Measurements from ENCODE around the gene SEC24C. TPM values are rescaled to one million over a fixed set of nuclear protein-coding genes. Genes with fewer than 3 reads are reported as not detected.

Gene SEC24C
- total RNA-seq, 6 experiments from 2014 or later: 90.8 to 108 (median 97.7) TPM

DNA sequence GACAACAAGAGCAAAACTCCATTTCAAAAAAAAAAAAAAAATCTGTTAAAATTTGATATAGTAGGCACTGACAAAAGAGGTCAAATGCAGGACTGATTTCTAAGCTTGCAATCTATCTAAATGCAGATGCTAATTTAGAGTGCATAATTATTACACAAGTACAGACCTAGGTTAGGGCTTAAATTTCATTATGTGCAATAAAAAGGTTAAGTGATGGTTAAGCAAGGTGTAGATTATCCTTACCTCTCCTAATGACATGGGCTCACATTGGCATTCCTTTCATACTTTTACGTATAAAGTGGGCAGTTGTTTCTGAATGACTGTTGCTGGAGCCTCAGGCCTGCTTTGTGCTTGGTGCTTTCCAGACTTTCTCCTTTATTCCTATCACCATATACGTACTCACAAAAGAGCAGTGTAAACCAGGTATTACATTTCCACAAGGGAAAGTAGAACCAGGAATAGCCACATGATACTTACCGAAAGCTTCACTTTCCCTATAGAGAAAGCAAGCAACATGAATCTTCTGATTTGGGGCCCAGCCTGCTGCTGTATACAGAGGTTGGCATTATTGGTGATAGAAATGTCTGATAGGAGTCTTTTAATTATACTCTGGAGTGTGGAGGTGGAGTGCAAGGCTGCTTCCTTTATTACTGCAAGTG lies 35.5 kb downstream of the SEC24C start:
- H3K27ac Mint-ChIP-seq: no peak overlapping the region
- H3K27me3 Mint-ChIP-seq (ENCODE audit: insufficient read depth): peaks cover 4% of the 10 kb centered on the region
- no peaks in the 10 kb centered on the region for H3K9me3 Mint-ChIP-seq
- peak overlapping the region; percentile 96 for H3K4me3 Mint-ChIP-seq
- H3K36me3 Mint-ChIP-seq (ENCODE audit: low read depth): peaks cover 12% of the 10 kb centered on the region
- peaks cover 43% of the 10 kb centered on the region for H3K4me1 Mint-ChIP-seq (ENCODE audit: low read depth)
- DNase-seq: no peak
- TF ChIP-seq, protein P1, sequence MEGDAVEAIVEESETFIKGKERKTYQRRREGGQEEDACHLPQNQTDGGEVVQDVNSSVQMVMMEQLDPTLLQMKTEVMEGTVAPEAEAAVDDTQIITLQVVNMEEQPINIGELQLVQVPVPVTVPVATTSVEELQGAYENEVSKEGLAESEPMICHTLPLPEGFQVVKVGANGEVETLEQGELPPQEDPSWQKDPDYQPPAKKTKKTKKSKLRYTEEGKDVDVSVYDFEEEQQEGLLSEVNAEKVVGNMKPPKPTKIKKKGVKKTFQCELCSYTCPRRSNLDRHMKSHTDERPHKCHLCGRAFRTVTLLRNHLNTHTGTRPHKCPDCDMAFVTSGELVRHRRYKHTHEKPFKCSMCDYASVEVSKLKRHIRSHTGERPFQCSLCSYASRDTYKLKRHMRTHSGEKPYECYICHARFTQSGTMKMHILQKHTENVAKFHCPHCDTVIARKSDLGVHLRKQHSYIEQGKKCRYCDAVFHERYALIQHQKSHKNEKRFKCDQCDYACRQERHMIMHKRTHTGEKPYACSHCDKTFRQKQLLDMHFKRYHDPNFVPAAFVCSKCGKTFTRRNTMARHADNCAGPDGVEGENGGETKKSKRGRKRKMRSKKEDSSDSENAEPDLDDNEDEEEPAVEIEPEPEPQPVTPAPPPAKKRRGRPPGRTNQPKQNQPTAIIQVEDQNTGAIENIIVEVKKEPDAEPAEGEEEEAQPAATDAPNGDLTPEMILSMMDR (IDR thresholded peaks at IDR 0.05): no peak

DNA sequence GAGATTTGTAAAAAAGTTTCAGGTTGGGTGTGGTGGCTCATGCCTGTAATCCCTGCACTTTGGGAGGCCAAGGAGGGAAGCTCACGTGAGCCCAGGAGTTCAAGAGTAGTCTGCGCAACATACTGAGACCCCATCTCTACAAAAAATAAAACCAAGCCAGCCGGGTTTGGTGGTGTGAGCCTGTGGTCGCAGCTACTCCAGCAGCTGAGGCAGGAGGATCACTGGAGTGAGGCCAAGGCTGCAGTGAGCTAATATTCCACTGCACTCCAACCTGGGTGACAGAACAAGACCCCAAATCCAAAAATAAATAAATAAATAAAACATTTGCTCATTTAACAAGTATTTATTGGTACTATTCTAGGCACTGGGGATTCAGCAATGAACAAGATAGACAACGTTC lies 36.1 kb downstream of the SEC24C start:
- peaks cover 11% of the 10 kb centered on the region for H3K36me3 Mint-ChIP-seq (ENCODE audit: low read depth)
- H3K27ac Mint-ChIP-seq: peak overlapping the region; percentile 94
- no peak for DNase-seq
- no peaks in the 10 kb centered on the region for H3K9me3 Mint-ChIP-seq
- H3K4me3 Mint-ChIP-seq: peak overlapping the region; percentile 96
- H3K27me3 Mint-ChIP-seq (ENCODE audit: insufficient read depth): peaks cover 4% of the 10 kb centered on the region; the same call in 1 of the 2 replicates
- peaks cover 41% of the 10 kb centered on the region for H3K4me1 Mint-ChIP-seq (ENCODE audit: low read depth)
- TF ChIP-seq, protein P1 (IDR thresholded peaks at IDR 0.05): no peak

DNA sequence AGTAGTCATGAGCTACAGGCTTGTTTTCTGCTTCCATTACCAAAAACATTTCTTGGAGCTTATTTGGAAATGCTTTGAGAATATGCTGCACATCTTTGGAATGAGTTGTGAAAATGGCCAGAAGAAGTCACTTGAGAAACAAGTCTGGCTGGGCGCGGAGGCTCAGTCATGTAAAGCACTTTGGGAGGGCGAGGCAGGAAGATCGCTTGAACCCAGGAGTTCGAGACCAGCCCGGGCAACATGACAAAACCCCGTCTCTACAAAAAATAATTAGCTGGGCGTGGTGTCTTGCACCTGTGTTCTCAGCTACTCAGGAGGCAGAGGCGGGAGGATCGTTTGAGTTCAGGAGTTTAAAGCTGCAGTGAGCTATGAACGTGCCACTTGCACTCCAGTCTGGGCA lies 36.8 kb downstream of the SEC24C start:
- Mint-ChIP-seq H3K36me3 (ENCODE audit: low read depth) (peaks cover 12% of the 10 kb centered on the region), H3K27me3 (ENCODE audit: insufficient read depth) (peaks cover 4% of the 10 kb centered on the region; the same call in 1 of the 2 replicates), H3K27ac (peak overlapping the region; percentile 94), H3K4me3 (peak overlapping the region; percentile 96), H3K4me1 (ENCODE audit: low read depth) (peaks cover 35% of the 10 kb centered on the region), H3K9me3 (no peaks in the 10 kb centered on the region)
- DNase-seq: no peak
- TF ChIP-seq, protein P1 (IDR thresholded peaks at IDR 0.05): no peak

DNA sequence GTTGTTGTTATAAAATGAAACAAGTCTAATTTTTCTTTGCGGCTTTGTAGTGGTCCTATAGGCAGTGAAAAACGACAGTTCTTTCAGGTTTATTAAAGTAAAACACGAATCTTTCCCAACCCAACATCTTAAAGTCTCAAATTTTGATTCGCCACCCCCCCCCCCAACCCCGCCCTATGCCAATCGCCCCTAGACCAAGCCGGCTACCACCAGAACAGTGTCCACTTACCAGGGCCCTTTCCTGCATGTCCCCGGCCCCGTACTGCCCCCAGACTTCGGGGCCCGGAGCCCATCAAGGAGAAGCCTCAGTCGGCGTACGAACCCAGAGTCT lies 37.3 kb downstream of the SEC24C start:
- TF ChIP-seq, protein P1 (IDR thresholded peaks at IDR 0.05): no peak
- no peak for DNase-seq
- H3K4me1 Mint-ChIP-seq (ENCODE audit: low read depth): peaks cover 40% of the 10 kb centered on the region
- H3K27ac Mint-ChIP-seq: peak overlapping the region; percentile 94
- peaks cover 17% of the 10 kb centered on the region for H3K36me3 Mint-ChIP-seq (ENCODE audit: low read depth)
- H3K4me3 Mint-ChIP-seq: peak overlapping the region; percentile 96
- peaks cover 4% of the 10 kb centered on the region; the same call in 1 of the 2 replicates for H3K27me3 Mint-ChIP-seq (ENCODE audit: insufficient read depth)
- H3K9me3 Mint-ChIP-seq: no peaks in the 10 kb centered on the region

DNA sequence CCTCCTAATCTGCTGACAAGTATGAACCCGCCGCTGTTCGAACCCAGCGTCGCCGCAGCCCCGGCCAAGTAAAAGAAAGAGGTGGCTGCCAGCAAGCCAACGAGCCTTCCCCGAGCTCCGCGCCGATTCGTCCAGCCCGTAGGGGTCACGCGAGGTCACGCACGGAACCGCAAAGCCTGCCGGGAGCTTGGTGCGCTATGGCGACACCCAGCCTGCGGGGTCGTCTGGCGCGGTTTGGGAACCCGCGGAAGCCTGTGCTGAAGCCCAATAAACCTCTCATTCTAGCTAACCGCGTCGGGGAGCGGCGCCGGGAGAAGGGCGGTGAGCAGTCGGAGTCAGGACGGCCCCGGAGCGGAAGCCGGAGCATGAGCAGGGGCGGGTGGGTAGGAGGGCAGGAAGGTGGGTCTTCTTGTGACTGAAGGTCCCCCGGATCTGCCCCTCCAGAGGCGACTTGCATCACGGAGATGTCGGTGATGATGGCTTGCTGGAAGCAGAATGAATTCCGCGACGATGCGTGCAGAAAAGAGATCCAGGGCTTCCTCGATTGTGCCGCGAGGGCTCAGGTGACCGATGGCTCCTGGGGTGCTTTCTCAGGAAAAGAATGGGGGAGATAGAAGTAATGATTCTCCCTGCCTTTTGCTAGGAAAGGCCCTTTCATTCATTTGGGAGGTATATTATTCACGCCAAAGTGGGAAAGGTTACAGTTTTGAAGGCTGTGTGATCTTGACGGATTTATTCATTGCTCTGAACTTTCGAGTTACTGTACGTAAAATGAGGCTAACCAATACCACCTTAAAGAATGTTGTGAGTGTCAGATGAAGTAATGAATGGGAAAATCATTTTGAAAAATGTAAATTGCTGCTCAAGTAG lies 37.9 kb downstream of the SEC24C start, which contains the start of gene CHCHD1:
Gene CHCHD1, plus strand, starts transcription at position 170 of the 870 bp plus-strand sequence. Its CDS starts 28 bp downstream, at position 198.
- DNase-seq: peak; percentile 83
- H3K36me3 Mint-ChIP-seq (ENCODE audit: low read depth): peaks cover 19% of the 10 kb centered on the region
- H3K27ac Mint-ChIP-seq: peak within 1 kb of the TSS; percentile 94
- TF ChIP-seq, protein P1 (IDR thresholded peaks at IDR 0.05): no peak
- no peaks in the 10 kb centered on the region for H3K9me3 Mint-ChIP-seq
- peaks cover 4% of the 10 kb centered on the region; the same call in 1 of the 2 replicates for H3K27me3 Mint-ChIP-seq (ENCODE audit: insufficient read depth)
- H3K4me1 Mint-ChIP-seq (ENCODE audit: low read depth): peaks cover 46% of the 10 kb centered on the region
- peak within 1 kb of the TSS; percentile 96 for H3K4me3 Mint-ChIP-seq
